IPS-NIHi7 (cell line): Measurements from ENCODE around the gene MUC12.

Experiments used
- DNase-seq: peaks from one replicate; pipeline ENCODE4 v3.0.0; 2012; ENCODE audit warnings: mixed read lengths; ENCODE audit errors: extremely low spot score

The MUC12 gene

GRCh38 chr7:101066141-101066832 is 96.9 kb downstream of the MUC12 start:
- peak; percentile 16 for DNase-seq

GRCh38 chr7:101066833-101067177 is 97.4 kb downstream of the MUC12 start:
- DNase-seq: peak; percentile 36

- DNase-seq: no peak
Observed at GRCh38 chr7:101068401-101068800, 99.0 kb downstream of the MUC12 start.
